SKM-1 (cell line): ENCODE data around the gene RAB11FIP4.

Experiments used
- DNase-seq: peaks from one replicate; lab custom pipeline; 2025; ENCODE audit not compliant: unreplicated experiment; lab: John Stamatoyannopoulos, UW

The RAB11FIP4 gene

GRCh38 chr17:31457391-31458234, 66.1 kb downstream of the RAB11FIP4 start:
- DNase-seq: no peak

- DNase-seq: no peak
Measured at GRCh38 chr17:31458829-31459228, 67.4 kb downstream of the RAB11FIP4 start.

- DNase-seq: no peak
Measured at GRCh38 chr17:31459716-31460115, 68.2 kb downstream of the RAB11FIP4 start.

- DNase-seq: no peak
Measured at GRCh38 chr17:31460226-31460721, 68.8 kb downstream of the RAB11FIP4 start.

GRCh38 chr17:31461227-31461810, 69.8 kb downstream of the RAB11FIP4 start:
- no peak for DNase-seq

GRCh38 chr17:31462261-31462660, 70.8 kb downstream of the RAB11FIP4 start:
- DNase-seq: no peak

GRCh38 chr17:31466096-31466760, 74.8 kb downstream of the RAB11FIP4 start:
- DNase-seq: no peak

GRCh38 chr17:31467502-31468256, 76.2 kb downstream of the RAB11FIP4 start:
- no peak for DNase-seq

- DNase-seq: no peak
Measured at GRCh38 chr17:31469959-31470358, 78.5 kb downstream of the RAB11FIP4 start.

- DNase-seq: no peak
Measured at GRCh38 chr17:31470592-31470991, 79.1 kb downstream of the RAB11FIP4 start.

- DNase-seq: no peak
Measured at GRCh38 chr17:31472137-31472536, 80.7 kb downstream of the RAB11FIP4 start.

- no peak for DNase-seq
Measured at GRCh38 chr17:31475378-31476162, 84.1 kb downstream of the RAB11FIP4 start.

GRCh38 chr17:31476525-31477416, 85.3 kb downstream of the RAB11FIP4 start:
- no peak for DNase-seq

- no peak for DNase-seq
Measured at GRCh38 chr17:31477417-31478055, 86.1 kb downstream of the RAB11FIP4 start.

GRCh38 chr17:31479062-31479408, 87.6 kb downstream of the RAB11FIP4 start:
- DNase-seq: no peak

GRCh38 chr17:31479524-31479923, 88.0 kb downstream of the RAB11FIP4 start:
- no peak for DNase-seq

- no peak for DNase-seq
Measured at GRCh38 chr17:31480067-31480466, 88.6 kb downstream of the RAB11FIP4 start.

- no peak for DNase-seq
Measured at GRCh38 chr17:31480904-31481782, 89.7 kb downstream of the RAB11FIP4 start.
